HG02870 (cell line): Measurements from ENCODE around the gene C1S.

Source experiments
- ATAC-seq: cut with Tn5 transposase; IDR thresholded peaks from one replicate; pipeline ENCODE4 v1.9.1; 2021; ENCODE audit warnings: mild to moderate bottlenecking, moderate library complexity; ENCODE audit not compliant: unreplicated experiment

The C1S gene

DNA sequence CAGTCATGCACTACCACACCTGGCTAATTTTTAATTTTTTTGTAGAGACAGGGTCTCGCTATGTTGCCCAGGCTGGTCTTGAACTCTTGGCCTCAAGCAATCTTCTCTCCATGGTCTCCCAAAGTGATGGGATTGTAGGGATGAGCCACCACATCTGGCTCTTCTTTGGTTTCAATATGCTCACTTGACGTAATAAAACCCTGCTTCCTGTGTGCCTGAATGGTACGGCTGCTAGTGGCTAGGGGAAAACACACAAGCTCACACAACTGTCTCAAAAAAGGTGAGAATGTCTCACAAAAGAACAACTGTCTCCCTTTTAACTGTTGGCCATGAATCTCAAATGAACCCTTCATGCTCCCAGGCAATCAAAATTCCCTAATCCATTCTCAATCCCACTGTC, 15.0 kb downstream of the C1S start:
- ATAC-seq = no peak

DNA sequence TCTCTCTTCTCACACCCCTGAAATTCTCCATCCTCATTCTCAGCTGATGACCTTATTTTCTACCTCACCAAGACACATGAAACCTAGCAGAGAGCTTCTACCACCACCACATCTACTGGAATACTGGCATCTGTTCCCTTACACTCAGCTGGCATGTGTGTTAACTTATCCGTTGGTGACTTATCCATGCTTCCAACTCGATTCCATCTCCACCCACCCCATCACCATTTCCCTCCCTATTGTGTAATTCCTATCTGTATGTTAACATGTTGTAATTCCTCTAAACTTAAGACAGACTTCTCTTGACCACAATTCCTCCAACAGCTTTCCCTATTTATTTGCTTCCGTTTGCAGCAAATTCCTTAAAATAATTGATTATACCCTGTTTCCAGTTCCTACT, 15.4 kb downstream of the C1S start:
- ATAC-seq = no peak

DNA sequence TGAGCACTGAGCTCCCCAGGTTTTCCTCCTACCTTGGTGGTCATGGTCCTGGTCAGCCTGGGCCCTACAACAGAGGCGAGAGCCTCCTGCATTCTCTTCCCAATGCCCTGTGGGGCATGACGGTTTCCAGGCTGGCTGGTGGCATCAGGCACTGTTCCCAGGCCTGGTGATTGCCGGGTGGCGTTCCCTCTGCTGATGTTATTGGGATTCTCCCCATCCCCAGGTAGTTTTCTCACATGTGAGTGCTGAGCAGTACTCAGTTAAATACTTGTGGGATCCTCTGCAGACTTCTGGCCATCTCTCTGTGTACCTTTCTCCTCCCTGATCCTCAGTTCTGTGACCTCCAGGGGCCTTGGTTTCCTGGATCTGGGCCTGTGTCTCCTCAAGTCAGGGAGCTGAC, 16.0 kb downstream of the C1S start:
- no peak for ATAC-seq

DNA sequence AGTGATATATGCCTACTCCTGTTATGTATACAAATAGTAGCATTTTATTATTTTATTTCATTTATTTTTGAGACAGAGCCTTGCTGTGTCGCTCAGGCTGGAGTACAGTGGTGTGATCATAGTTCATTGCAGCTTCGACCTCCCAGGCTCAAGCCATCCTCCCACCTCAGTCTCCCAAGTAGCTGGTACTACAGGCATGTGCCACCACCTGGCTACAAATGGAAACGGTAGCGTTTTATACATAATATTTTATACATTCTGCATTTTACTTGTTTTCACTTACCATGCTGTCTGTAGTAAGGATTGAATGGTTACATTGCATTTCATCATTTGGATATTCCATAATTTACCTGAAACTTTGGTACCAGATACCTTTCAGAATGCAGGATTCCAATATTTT, 17.6 kb downstream of the C1S start:
- no peak for ATAC-seq

DNA sequence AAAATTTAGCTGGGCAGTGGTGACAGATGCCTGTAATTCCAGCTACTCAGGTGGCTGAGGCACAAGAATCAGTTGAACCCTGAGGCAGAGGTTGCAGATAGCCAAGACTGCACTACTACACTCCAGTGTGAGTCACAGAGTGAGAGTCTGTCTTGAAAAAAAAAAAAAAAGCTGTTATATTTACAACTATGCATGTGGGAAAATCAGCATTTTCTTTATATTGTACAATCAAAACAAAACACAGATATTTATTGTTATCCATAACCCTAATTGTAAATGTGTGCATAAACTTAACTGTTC, 19.3 kb downstream of the C1S start:
- no peak for ATAC-seq

DNA sequence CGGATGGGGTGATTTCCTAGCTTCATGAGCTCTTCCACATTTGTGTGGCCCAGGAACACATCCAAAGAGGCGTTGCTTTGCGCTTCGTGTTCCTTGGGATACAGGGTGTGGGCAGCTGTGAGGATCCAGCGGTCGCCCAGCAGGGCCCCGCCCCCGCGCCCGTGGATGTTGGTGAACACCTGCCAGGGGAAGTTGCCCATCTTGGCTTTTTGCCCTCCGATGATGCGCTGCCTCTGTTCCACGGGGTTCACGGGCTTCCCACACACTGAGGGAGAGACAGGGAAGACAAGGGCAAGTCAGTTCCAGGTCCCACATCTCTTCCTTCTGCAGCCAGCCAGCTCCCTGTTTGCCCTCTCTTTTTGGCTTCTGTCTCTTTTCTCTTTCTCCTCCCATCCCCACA, 20.5 kb downstream of the C1S start:
- no peak for ATAC-seq

DNA sequence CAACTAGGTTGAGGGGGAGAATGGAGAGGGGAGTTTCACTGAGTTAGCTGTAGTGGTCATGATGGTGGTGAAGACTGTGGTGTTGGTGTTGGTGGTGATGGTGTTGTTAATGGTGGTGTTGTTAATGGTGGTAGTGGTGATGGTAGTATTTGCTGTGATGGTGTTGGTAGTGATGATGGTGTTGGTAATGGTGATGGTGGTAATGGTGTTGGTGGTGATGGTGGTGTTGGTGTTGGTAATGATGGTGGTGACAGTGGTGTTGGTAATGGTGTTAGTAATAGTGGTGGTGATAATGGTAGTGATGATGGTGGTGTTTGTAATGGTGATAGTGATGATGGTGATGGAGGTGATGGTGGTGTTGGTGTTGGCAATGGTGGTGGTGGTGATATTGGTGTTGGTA, 22.6 kb downstream of the C1S start:
- no peak for ATAC-seq

DNA sequence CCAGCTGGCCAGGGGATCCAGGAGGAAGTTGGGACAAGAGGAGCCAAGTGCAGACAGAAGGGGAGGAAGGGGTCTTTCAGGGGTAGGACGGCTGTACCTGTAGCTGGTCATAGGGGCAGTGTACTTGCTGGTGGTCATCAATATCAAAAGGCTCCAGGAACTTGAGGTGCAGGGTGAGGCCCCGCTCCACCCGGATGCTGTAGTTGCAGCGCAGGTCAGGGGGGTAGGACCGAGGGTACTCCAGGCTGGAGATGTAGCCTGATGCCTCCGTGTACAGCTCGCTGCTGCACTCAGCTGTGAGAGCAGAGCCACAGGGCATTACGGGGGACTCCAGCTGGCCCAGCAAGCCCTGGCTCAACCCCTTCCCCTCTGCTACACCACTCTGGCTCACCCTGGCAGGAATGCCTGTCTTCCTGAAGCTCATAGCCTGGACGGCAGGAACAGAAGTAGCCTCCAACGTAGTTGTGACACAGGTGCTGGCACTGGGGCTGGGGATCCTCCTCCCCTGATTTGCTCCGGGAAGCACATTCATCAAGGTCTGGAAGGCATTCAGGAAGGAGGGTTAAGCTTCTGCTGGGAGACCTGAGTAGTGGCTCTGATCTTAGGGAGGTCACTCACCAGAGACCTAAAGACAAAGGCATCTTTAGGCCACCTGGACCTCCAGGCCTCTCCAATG, 28.8 kb downstream of the C1S start:
- no peak for ATAC-seq

DNA sequence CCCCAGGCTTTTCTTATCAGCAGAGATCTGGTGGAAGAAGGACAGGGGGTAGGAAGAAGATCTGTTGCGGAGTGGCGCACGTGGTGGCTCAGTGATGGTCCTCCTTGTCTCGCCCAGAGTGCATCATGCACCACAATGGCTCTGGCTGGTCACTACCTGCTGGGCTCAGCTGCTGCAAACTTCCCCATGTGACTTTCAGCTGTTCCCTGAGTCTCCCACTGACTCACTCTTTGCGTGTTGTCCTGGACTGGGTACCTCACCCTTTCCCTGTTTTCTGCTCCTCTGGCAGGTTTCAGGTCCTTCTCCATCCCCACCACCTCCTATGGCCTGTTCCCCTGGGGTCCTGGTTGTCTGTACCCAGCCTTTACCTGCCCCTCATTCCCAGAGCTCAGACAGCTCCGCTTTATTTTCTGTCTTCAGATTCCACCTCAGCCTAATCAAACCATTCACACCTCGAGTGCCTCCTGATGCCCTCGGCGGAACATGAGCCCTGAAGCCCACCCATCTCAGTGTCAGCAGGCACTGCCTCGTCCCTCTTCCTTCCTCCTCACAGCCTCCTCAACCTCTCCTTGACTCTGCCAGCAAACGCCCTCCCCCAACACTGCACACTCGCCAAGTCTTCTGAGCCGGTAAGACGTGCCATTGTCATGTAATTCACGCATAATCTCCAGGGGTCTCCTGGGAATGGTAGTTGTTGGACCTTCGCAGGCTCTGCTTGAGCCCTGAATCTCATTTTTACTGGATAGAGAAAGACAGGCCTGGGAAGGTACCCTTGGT, 29.9 kb downstream of the C1S start:
- no peak for ATAC-seq

DNA sequence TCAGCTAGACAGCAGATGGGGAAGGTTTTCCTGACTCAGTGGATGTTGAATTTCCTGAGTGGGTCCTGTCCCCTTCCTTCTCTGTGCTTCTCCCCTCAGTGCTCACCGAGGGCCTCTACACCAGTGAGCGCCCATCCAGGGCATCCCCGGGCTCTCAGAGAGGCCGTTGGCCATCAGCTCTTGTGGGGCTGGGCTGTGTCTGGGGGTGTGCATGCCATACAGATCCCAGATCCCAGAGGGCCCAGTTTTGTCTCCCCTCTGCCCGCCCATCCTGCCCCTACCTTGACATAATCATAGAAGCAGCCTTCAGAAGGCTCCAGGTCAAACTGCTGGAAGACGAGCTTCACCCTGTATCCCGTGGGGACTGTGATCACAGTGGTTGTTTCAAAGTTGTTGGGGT, 30.7 kb downstream of the C1S start:
- no peak for ATAC-seq

DNA sequence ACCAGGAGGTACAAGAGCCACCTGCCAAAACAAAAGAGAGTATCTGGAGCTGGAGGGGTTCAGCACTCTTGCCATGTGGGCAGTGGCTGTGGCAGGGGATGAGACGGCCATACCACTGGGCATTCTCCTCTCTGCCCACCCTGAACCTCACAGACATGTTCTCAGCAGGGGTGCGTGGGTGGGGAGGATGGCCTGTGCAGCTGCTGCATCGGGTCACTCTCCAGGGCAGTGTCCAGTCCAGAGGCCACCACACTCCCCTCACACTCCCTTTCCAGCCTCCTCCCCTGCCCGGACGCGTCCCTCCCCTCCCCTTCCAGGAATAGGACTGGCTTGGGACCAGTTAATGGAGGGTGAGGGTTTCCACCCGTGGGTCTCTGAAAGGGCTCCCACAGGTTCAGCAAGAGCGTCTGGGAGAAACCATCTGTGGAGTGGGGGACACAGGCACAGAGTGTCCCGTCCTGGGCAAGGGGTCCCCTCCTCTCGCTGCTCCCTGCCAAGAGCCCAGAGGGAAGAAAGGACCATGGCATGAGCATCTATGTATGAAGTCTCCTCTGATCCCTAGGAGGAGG, 31.2 kb downstream of the C1S start:
- ATAC-seq = no peak

DNA sequence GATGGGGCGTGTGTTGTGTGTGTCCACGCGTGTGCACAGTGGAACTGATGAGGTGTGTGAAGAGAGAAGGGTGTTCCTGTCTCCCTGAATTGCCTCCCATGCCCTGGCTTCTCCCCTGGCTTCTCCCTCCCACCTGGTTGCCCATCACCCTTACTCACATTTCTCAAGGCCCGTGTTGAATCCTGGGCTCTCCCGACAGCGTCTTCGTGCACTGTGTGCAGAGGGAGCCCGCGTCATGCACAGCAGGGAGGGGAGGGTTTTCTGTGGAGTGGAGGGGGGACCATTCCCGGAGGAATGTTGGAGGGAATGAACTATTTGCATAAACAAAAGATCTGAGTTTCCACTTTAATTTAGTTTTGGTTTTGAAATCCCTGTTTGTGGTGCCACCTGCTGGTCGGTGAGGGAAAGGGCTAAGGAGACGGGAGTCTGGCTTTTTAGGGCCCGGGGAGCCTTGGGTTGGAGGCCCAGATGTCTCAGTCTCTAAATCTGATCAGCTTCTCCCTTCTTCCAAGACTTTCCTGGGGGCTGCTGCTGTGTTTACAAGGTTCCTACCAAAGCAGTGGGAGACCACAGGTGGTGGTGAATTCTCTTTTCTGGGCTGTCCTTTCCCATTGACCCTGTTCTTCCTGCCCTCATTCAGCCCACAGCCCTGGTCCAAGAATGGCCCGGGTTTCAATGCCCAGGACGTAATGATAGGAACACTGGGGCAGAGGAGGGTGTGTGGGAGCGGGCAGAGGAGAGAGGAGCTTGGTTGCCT, 31.9 kb downstream of the C1S start, which contains the start of gene C1R:
Gene C1R (minus strand): TSS at position 217 of the 757 bp plus-strand sequence. CDS start 57 bp downstream, at position 160.
- no peak for ATAC-seq

DNA sequence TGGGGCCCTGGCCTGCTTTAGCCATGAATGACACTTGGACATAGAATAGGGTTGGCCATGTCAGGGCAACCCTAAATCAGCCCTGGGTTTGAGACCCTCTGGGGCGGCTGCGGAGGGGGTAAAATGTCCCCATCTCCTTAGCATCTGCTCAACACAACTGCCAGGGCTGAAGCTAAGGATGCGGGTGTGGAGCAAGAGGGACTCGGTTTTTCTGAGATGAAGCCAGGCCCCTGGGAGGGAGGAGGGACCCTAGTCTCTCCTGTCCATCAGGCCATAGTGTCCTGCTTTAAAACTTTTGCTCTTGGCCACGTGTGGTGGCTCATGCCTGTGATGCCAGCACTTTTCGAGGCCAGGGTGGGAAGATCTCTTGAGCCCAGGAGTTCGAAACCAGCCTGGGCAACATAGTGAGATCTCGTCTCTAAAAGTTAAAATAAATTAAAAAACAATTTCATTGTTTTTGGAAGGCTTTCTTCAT, 32.5 kb downstream of the C1S start:
- no peak for ATAC-seq

DNA sequence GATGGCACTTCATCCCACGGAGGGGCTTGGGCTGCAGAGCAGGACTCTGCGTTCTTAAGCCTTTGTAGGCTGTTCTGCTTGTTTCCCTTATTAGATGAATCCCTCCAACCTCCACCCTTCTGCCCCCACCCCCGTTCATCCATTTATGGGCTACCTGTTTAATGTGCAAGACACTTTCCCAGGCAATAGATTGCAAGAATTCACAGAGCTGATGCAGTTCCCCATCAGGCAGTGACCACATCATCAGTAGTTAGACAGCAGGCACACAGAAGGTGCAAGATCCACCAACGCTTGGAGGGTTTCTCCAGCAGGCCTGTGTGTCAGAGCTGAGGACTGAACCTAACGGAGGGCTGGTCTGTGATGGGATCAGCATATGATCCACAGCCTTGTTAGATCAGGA, 33.0 kb downstream of the C1S start:
- no peak for ATAC-seq

DNA sequence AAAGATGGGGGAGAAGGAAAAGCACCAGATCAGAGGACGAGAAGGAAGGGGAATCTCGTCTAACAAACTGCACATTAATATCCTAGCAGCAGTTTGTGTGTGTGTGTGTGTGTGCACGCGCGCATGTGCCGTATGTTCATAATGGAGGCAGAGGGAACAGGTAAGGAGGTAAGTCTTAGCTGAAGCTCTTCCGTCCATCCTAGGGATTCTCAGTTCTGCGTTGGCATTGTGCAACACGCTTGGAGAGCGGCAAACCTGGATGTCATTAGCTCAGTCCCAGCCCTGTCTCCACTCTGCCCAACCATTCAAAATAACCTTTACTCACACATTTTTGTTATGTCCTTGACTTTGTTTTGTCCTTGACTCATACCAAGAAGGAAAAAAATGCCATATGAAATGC, 33.4 kb downstream of the C1S start:
- no peak for ATAC-seq

DNA sequence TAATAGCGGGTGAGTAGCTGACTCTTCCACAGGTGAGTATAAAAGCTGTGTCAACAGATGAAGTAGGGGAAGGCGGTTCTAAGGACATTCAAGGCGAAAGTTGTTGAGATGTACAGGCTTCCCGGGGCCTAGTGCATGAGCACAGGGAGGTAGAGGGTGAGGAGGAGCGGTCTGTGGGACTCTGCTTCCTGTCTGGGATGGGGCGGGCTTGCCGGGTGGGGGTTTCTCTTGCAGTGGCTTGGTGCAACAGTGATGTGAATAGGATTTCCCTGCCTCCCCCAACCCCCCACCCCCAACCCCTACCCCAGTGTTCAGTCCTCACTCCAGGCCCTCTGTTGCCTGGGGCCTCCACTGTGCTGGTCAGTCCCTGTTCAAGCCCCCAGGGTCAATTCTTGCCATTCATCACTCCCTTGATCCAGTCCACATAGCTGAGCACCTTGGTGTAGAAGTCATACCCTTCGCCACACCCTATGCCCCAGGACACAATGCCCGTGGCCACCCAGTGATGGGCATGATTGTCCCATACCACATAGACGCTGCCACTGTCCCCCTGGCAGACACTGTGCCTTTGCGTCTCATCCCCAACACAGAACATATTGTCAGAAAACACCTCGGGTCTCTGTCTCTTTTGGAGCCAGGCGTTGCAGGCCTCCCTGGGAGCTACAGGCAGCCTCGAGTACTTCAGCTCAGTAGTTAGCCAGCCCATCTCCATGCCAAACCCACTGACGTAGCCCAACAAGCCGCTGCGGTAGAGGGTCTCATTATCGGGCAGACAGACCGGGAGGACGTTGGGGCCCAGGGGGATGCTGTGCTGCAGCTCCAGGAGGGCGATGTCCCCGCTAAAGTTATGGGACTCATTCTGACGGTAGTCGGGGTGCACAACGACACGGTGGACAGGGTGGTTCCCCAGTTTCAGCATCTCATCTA, 35.8 kb downstream of the C1S start:
- ATAC-seq = no peak

DNA sequence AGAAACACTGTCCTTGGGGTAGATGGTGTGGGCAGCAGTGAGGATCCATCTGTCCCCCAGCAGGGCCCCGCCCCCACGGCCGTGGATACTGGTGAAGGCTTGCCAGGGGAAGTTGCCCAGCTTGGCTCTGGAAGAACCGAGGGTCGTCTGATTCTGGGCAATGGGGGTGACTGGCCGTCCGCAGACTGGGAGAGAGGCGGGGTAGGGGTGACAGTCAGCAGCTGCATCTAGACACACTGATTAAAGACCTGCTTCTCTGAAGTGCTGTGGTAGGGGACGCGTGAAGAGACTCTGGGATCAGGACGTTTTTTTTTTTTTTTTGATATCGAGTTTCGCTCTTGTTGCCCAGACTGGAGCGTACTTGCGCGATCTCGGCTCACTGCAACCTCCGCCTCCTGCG, 36.5 kb downstream of the C1S start:
- ATAC-seq = no peak

DNA sequence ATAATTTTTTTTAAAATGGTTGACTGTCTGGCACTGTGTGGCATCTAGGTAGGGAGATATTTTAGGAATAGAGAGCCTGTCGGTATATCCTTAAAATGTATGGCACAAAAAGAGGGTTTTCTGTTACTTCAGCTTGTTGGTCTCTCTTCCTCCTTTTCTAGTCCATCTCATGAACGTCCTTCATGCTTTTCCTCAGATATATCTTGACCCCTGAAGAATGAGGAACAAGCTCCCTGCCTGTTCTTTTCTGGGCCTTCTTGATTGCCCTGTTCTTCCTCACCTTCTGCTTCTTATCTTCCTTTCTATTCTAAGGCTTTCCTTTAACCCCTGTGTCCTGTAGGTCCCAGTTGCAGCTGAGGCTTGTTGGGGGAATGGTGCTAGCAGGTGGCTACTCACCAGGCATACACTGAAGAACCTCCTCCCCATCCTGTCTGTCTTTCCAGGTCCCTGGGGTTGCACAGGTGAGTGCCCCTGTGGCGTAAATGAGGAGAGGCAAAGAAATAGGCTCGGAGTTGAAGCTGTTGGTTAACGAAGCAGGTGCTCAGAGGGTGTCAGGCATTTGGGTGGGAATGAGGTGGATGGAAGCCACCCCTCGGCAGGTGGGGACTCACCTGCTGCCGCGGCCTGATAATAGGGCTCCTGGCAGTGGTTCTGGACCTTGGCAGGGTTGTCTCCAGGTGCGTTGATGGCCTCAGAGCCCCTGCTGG, 38.9 kb downstream of the C1S start:
- no peak for ATAC-seq

DNA sequence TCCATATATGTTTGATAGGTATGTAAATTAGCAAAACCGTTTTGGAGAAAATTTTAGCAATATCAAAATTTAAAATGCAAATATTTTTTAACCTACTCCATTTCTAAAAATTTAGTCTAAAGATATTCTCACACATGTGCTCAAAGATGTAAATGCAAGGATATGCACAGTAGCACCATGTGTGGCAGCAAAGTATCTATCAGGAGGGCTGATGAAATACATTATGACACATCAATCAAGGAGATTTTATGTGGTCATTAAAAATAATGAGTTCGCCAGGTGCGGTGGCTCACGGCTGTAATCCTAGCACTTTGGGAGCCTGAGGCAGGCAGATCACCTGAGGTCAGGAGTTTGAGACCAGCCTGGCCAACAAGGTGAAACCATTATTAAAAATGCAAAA, 39.7 kb downstream of the C1S start:
- no peak for ATAC-seq
